ENCODE results near the gene MMD2.
"Not testable (repeated sequence)": the region's sequence is repeated elsewhere in the genome, so short reads cannot be mapped to it uniquely, and the experiment has no call there.

Gene MMD2

DNA sequence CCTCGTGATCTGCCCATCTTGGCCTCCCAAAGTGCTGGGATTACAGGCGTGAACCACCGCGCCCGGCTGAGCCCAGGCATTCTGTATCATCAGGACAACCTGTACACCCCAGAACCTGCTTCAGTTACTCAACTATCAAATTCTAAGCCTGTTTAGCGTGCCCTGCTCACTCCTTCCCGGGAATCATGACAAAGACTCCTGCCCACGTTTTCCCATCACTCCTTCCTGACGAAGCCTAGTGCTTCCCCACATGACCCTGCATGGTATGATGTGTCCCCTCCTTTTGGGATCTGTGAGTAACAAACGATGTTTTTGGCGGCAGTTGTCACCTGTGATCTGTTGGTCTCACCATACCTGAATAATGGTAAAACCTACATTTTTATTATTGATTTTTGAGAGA lies 63.2 kb downstream of the MMD2 start:
- DNase-seq (ENCODE audit: low read depth): no peak
- TF ChIP-seq, protein P1, sequence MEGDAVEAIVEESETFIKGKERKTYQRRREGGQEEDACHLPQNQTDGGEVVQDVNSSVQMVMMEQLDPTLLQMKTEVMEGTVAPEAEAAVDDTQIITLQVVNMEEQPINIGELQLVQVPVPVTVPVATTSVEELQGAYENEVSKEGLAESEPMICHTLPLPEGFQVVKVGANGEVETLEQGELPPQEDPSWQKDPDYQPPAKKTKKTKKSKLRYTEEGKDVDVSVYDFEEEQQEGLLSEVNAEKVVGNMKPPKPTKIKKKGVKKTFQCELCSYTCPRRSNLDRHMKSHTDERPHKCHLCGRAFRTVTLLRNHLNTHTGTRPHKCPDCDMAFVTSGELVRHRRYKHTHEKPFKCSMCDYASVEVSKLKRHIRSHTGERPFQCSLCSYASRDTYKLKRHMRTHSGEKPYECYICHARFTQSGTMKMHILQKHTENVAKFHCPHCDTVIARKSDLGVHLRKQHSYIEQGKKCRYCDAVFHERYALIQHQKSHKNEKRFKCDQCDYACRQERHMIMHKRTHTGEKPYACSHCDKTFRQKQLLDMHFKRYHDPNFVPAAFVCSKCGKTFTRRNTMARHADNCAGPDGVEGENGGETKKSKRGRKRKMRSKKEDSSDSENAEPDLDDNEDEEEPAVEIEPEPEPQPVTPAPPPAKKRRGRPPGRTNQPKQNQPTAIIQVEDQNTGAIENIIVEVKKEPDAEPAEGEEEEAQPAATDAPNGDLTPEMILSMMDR (IDR thresholded peaks at IDR 0.05; ENCODE audit: insufficient read depth, low read depth, low read length, missing control alignments): no peak
- no peak overlapping the region for H3K4me3 ChIP-seq (ENCODE audit: low read length)

DNA sequence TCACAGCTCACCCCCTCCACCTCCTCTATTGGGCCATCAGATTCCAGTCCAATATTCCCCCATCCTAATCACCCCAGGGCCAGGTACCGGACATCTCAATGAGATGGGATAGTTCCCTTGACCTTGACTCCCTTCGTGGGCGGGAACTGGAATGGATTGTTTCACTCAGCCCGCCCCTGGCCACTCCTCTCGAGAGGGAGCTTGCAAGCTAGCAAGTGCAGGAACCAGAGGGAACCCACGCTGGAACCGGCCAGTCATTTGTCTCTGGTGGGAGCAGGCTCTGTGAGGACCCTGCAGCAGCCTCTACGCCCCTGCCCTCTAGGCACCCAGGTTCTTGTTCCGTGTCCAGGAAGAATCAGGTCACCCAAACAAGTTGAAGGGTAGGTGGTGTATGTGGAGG lies 64.5 kb downstream of the MMD2 start:
- TF ChIP-seq, protein P1 (IDR thresholded peaks at IDR 0.05; ENCODE audit: insufficient read depth, low read depth, low read length, missing control alignments): no peak
- DNase-seq (ENCODE audit: low read depth): no peak
- no peak overlapping the region for H3K4me3 ChIP-seq (ENCODE audit: low read length)

DNA sequence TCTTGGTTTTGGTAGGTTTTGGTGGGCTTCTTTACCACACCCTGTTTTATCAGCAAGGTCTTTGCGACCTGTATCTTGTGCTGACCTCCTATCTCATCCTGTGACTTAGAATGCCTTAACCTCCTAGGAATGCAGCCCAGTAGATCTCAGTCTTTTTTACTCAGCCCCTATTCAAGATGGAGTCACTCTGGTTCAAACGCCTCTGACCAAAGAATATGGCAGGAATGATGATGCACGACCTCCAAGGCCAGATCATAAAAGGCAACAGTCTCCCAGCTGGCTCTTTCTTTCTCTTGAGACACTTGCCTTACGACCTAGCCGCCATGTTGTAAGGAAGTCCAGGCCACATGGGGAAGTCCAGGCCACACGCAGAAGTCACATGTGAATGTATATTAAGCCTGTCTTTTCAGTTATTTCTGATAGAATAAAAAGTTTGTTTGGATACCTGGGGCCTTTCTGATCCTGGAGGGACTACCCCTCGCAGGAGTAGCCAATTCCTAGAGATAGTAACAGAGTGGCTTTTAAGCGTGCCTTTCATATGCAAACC lies 65.0 kb downstream of the MMD2 start:
- DNase-seq (ENCODE audit: low read depth): no peak
- H3K4me3 ChIP-seq (ENCODE audit: low read length): no peak overlapping the region
- TF ChIP-seq, protein P1 (IDR thresholded peaks at IDR 0.05; ENCODE audit: insufficient read depth, low read depth, low read length, missing control alignments): no peak

DNA sequence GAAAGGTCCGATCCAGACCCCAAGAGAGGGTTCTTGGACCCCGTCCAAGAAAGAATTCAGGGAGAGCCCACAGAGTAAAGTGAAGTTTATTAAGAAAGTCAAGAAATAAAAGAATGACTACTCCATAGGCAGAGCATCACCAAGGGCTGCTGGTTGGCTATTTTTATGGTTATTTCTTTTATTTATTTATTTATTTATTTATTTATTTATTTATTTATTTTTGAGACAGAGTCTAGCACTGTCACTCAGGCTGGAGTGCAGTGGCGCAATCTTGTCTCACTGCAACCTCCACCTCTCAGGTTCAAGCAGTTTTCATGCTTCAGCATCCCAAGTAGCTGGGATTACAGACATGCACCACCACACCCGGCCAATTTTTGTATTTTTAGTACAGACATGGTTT lies 65.8 kb downstream of the MMD2 start:
- H3K4me3 ChIP-seq (ENCODE audit: low read length); DNase-seq (ENCODE audit: low read depth): not testable (repeated sequence)

DNA sequence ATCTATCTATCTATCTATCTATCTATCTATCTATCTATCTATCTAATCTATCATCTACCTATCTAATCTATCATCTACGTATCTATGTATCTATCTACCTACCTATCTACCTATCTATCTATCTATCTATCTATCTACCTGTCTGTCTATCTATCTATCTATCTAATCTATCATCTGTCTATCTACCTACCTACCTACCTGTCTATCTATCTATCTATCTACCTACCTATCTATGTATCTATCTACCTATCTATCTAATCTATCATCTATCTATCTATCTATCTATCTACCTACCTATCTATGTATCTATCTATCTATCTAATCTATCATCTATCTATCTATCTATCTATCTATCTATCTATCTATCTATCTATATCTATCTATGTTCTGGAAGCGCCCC lies 67.5 kb downstream of the MMD2 start:
- H3K4me3 ChIP-seq (ENCODE audit: low read length); DNase-seq (ENCODE audit: low read depth): not testable (repeated sequence)

DNA sequence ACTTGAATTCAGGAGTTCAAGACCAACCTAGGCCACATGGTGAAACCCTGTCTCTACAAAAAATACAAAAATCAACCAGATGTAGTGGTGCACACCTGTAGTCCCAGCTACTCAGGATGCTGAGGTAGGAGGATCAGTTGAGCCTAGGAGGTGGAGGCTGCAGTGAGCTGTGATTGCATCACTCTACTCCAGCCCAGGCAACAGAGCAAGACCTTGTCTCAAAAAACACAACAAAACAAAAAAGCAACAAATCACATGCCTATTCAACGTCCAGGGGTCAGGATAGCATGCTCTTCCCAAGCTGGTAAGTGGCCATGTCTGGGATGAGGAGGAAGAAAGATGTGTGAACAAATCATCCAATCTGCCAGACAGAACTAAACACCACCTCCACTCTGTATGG lies 69.3 kb downstream of the MMD2 start:
- no peak overlapping the region for H3K4me3 ChIP-seq (ENCODE audit: low read length)
- TF ChIP-seq, protein P1 (IDR thresholded peaks at IDR 0.05; ENCODE audit: insufficient read depth, low read depth, low read length, missing control alignments): no peak
- no peak for DNase-seq (ENCODE audit: low read depth)

DNA sequence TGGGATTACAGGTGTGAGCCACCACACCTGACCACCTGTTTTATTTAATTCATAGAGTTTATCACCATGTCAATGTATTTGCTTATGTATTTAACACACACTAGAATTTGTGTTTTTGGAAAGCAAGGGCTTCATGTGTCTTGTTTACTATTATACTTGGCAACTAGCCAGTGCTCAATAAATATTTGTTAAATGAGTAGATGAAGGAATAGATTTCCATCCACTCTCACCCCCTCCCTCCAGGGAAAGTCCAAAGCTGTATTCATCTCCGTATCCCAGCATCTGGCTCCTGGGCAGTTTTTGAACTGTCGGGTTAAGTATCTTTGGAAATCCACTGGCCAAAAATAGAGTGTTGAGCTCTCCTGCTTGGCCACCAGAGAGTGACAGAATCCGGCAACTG lies 70.8 kb downstream of the MMD2 start:
- no peak for DNase-seq (ENCODE audit: low read depth)
- H3K4me3 ChIP-seq (ENCODE audit: low read length): no peak overlapping the region
- TF ChIP-seq, protein P1 (IDR thresholded peaks at IDR 0.05; ENCODE audit: insufficient read depth, low read depth, low read length, missing control alignments): no peak

DNA sequence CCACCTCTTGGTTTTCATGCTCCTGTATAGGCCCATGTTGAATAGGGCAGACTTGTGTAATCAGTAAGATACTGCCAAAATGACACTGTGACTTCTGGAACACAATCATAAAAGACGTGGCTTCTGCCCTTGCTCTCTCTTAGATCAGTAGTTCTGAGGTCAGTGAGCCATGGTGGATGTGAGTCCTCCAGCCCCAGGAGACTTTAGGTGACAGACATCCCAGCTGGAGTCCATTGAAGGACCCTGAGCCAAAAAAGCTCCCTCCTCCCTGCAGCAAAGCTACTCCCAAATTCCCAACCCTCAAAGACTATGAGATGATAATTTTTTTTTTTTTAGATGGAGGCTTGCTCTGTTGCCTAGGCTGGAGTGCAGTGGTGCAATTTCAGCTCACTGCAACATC lies 72.3 kb downstream of the MMD2 start:
- no peak overlapping the region for H3K4me3 ChIP-seq (ENCODE audit: low read length)
- DNase-seq (ENCODE audit: low read depth): no peak
- TF ChIP-seq, protein P1 (IDR thresholded peaks at IDR 0.05; ENCODE audit: insufficient read depth, low read depth, low read length, missing control alignments): no peak
